SU-DHL-6 (cell line): ENCODE results near the gene ZCCHC7.

Experiments
- EZH2phosphoT487 ChIP-seq: fragments of 200-600 bp; sonication (generic), shearing (Covaris generic); conservative IDR thresholded peaks from 2 replicates; pipeline ENCODE4 v1.6.1; 2018; ENCODE audit warnings: mild to moderate bottlenecking, antibody characterized with exemption, low read length, moderate library complexity, mixed read lengths
- TF ChIP-seq, protein P1 (sequence below): fragments of 200-600 bp; sonication (generic); IDR thresholded peaks from one replicate; pipeline ENCODE4 v1.5.1; 2017; ENCODE audit warnings: antibody characterized with exemption, mild to moderate bottlenecking, low read length, moderate library complexity; ENCODE audit not compliant: insufficient read depth, poor library complexity, severe bottlenecking

DNA sequence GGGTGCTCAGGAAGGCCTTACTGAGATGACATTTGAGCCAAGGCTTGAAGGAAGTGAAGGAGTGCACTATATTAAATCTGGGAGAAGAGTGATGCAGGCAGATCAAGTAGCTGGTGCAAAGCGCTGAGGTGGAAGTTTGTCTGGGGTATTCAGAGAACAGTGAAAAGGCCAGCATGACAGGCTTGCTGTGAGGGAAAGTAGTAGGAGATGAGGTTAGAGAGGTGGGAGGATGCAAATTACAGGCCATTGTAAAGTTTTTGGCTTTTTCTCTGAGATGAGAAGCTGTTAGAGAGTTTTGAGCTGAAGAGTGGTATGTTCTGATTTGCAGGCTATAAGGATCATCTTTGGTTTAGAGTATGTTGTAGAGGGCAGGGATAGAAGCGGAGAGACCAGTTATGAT lies 221.3 kb downstream of the ZCCHC7 start:
- TF ChIP-seq, protein P1, sequence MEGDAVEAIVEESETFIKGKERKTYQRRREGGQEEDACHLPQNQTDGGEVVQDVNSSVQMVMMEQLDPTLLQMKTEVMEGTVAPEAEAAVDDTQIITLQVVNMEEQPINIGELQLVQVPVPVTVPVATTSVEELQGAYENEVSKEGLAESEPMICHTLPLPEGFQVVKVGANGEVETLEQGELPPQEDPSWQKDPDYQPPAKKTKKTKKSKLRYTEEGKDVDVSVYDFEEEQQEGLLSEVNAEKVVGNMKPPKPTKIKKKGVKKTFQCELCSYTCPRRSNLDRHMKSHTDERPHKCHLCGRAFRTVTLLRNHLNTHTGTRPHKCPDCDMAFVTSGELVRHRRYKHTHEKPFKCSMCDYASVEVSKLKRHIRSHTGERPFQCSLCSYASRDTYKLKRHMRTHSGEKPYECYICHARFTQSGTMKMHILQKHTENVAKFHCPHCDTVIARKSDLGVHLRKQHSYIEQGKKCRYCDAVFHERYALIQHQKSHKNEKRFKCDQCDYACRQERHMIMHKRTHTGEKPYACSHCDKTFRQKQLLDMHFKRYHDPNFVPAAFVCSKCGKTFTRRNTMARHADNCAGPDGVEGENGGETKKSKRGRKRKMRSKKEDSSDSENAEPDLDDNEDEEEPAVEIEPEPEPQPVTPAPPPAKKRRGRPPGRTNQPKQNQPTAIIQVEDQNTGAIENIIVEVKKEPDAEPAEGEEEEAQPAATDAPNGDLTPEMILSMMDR = no peak
- no peak for TF ChIP-seq EZH2phosphoT487
